Neural progenitor cell (in vitro differentiated cells): ENCODE measurements around the gene PTPRCAP.

Source experiments
- EZH2 ChIP-seq: fragments of 200-600 bp; sonication (generic); IDR thresholded peaks from 2 replicates; pipeline ENCODE4 v1.6.1; 2017; ENCODE audit warnings: antibody characterized with exemption, mild to moderate bottlenecking, moderate library complexity
- EZH2phosphoT487 ChIP-seq: fragments of 200-600 bp; sonication (generic); IDR thresholded peaks from 2 replicates; pipeline ENCODE4 v1.6.1; 2017; ENCODE audit warnings: antibody characterized with exemption
- TF ChIP-seq, protein P1 (sequence below): fragments of 200-600 bp; sonication (generic); IDR thresholded peaks from 2 replicates; pipeline ENCODE4 v1.5.1; 2017; ENCODE audit warnings: antibody characterized with exemption, mild to moderate bottlenecking

DNA sequence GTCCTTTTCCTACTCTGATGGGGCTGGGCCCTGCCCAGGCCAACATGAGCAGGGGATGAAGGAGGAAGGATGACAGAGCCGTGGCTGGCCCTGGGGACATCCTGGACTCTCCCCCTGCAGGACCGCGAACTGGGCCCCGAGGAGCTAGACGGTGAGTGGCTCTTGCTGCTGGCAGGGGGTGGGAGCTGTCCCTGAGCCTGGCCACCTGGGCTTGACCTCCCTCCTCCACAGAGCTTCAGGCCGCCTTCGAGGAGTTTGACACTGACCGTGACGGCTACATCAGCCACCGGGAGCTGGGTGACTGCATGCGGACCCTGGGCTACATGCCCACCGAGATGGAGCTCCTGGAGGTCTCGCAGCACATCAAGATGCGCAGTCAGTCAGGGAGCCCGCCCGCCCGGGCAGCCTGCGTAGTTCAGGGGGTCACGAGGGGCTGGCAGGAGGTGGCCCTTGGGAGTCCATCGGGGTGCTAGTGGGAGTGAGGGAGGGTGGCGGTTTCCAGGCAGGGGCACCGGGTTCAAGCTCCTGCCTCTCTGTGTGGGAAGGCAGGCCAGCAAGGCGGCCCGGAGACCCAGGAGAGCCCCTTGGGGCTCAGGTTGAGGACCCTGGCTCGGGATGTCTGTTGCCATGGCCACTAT, 18.7 kb upstream of the PTPRCAP start:
- TF ChIP-seq, protein P1, sequence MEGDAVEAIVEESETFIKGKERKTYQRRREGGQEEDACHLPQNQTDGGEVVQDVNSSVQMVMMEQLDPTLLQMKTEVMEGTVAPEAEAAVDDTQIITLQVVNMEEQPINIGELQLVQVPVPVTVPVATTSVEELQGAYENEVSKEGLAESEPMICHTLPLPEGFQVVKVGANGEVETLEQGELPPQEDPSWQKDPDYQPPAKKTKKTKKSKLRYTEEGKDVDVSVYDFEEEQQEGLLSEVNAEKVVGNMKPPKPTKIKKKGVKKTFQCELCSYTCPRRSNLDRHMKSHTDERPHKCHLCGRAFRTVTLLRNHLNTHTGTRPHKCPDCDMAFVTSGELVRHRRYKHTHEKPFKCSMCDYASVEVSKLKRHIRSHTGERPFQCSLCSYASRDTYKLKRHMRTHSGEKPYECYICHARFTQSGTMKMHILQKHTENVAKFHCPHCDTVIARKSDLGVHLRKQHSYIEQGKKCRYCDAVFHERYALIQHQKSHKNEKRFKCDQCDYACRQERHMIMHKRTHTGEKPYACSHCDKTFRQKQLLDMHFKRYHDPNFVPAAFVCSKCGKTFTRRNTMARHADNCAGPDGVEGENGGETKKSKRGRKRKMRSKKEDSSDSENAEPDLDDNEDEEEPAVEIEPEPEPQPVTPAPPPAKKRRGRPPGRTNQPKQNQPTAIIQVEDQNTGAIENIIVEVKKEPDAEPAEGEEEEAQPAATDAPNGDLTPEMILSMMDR = no peak
- no peak for TF ChIP-seq EZH2phosphoT487
- no peak for TF ChIP-seq EZH2
